HEK293 (cell line): ENCODE data around the gene HIC1.

ENCODE experiments used
- KLF10 ChIP-seq: fragments of 450-650 bp; IDR thresholded peaks from 2 replicates; pipeline ENCODE4 v1.5.1; 2018; ENCODE audit warnings: missing biosample characterization, mild to moderate bottlenecking, missing genetic modification characterization
- KLF9 ChIP-seq: fragments of 450-650 bp; formaldehyde crosslinking; IDR thresholded peaks from 2 replicates; pipeline ENCODE4 v1.5.1; 2016; ENCODE audit warnings: missing biosample characterization, missing genetic modification characterization, low read depth
- REST ChIP-seq: fragments of 450-650 bp; formaldehyde crosslinking; IDR thresholded peaks from 2 replicates; pipeline ENCODE4 v1.5.1; 2016; ENCODE audit warnings: missing biosample characterization, missing genetic modification characterization
- YY1 ChIP-seq: fragments of 450-650 bp; formaldehyde crosslinking; IDR thresholded peaks from 2 replicates; pipeline ENCODE4 v1.5.1; 2018; ENCODE audit warnings: missing biosample characterization, missing genetic modification characterization
- ZNF148 ChIP-seq: fragments of 450-650 bp; formaldehyde crosslinking; IDR thresholded peaks from 2 replicates; pipeline ENCODE4 v1.5.0; 2017; ENCODE audit warnings: missing biosample characterization, missing genetic modification characterization, borderline replicate concordance
- ZNF23 ChIP-seq: fragments of 450-650 bp; formaldehyde crosslinking; IDR thresholded peaks from 2 replicates; pipeline ENCODE4 v1.5.1; 2016; ENCODE audit warnings: missing biosample characterization, missing genetic modification characterization, borderline replicate concordance
- ZNF335 ChIP-seq: fragments of 450-650 bp; formaldehyde crosslinking; conservative IDR thresholded peaks from 2 replicates; pipeline ENCODE4 v1.5.1; 2016; ENCODE audit warnings: missing biosample characterization, missing genetic modification characterization
- ZNF350 ChIP-seq: fragments of 450-650 bp; formaldehyde crosslinking; IDR thresholded peaks from 2 replicates; pipeline ENCODE4 v1.5.0; 2017; ENCODE audit warnings: missing biosample characterization, mild to moderate bottlenecking, missing genetic modification characterization
- ZNF513 ChIP-seq: fragments of 450-650 bp; IDR thresholded peaks from 2 replicates; pipeline ENCODE4 v1.5.1; 2018; ENCODE audit warnings: missing biosample characterization, missing genetic modification characterization
- ZNF514 ChIP-seq: fragments of 450-650 bp; formaldehyde crosslinking; IDR thresholded peaks from 2 replicates; pipeline ENCODE4 v1.5.1; 2016; ENCODE audit warnings: missing biosample characterization, missing genetic modification characterization
- ZNF521 ChIP-seq: fragments of 450-650 bp; formaldehyde crosslinking; IDR thresholded peaks from 2 replicates; pipeline ENCODE4 v1.5.1; 2017; ENCODE audit warnings: missing biosample characterization, mild to moderate bottlenecking, missing genetic modification characterization
- TF ChIP-seq, protein P1 (sequence below): fragments of 450-650 bp; formaldehyde crosslinking; IDR thresholded peaks from 2 replicates; pipeline ENCODE4 v1.5.1; 2016; ENCODE audit warnings: missing biosample characterization, missing genetic modification characterization
- TF ChIP-seq, protein P2 (sequence below): fragments of 450-650 bp; formaldehyde crosslinking; IDR thresholded peaks from 2 replicates; pipeline ENCODE4 v1.5.1; 2017; ENCODE audit warnings: missing biosample characterization, missing genetic modification characterization
- TF ChIP-seq, protein P3 (sequence below): fragments of 450-650 bp; formaldehyde crosslinking; IDR thresholded peaks from 2 replicates; pipeline ENCODE4 v1.5.1; 2016; ENCODE audit warnings: missing biosample characterization, missing genetic modification characterization

DNA sequence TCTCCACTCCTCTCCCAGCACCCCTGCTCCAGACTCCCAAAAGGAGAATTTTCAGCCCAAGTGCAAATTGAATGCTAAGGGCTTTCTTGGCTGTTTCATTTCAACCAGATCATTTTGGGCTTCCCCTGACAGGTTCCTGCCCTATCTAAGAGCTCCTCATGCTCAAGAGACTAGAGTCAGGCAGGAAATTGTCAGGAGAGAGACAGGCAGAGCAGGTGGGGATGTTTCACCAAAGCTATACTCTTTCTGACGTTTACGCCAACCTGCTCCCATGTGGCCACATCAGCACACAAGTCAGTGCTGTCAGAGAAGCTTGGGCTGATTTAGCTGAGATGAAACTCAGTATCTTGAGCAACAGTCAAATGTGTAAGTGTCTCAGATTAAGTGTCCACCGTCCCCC is 31.4 kb downstream of the HIC1 start:
- TF ChIP-seq YY1 (tag by site-specific recombination) (no peak), ZNF350 (tag by site-specific recombination) (no peak), REST (tag by site-specific recombination) (no peak), ZNF514 (tag by site-specific recombination) (no peak), ZNF513 (no peak), ZNF148 (tag by site-specific recombination) (no peak), ZNF335 (tag by site-specific recombination) (no peak), KLF10 (no peak), ZNF521 (no peak), KLF9 (no peak), ZNF23 (tag by site-specific recombination) (no peak)
- TF ChIP-seq, protein P1, sequence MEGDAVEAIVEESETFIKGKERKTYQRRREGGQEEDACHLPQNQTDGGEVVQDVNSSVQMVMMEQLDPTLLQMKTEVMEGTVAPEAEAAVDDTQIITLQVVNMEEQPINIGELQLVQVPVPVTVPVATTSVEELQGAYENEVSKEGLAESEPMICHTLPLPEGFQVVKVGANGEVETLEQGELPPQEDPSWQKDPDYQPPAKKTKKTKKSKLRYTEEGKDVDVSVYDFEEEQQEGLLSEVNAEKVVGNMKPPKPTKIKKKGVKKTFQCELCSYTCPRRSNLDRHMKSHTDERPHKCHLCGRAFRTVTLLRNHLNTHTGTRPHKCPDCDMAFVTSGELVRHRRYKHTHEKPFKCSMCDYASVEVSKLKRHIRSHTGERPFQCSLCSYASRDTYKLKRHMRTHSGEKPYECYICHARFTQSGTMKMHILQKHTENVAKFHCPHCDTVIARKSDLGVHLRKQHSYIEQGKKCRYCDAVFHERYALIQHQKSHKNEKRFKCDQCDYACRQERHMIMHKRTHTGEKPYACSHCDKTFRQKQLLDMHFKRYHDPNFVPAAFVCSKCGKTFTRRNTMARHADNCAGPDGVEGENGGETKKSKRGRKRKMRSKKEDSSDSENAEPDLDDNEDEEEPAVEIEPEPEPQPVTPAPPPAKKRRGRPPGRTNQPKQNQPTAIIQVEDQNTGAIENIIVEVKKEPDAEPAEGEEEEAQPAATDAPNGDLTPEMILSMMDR: no peak
- TF ChIP-seq, protein P2, sequence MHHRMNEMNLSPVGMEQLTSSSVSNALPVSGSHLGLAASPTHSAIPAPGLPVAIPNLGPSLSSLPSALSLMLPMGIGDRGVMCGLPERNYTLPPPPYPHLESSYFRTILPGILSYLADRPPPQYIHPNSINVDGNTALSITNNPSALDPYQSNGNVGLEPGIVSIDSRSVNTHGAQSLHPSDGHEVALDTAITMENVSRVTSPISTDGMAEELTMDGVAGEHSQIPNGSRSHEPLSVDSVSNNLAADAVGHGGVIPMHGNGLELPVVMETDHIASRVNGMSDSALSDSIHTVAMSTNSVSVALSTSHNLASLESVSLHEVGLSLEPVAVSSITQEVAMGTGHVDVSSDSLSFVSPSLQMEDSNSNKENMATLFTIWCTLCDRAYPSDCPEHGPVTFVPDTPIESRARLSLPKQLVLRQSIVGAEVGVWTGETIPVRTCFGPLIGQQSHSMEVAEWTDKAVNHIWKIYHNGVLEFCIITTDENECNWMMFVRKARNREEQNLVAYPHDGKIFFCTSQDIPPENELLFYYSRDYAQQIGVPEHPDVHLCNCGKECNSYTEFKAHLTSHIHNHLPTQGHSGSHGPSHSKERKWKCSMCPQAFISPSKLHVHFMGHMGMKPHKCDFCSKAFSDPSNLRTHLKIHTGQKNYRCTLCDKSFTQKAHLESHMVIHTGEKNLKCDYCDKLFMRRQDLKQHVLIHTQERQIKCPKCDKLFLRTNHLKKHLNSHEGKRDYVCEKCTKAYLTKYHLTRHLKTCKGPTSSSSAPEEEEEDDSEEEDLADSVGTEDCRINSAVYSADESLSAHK (tag by site-specific recombination): no peak
- TF ChIP-seq, protein P3, sequence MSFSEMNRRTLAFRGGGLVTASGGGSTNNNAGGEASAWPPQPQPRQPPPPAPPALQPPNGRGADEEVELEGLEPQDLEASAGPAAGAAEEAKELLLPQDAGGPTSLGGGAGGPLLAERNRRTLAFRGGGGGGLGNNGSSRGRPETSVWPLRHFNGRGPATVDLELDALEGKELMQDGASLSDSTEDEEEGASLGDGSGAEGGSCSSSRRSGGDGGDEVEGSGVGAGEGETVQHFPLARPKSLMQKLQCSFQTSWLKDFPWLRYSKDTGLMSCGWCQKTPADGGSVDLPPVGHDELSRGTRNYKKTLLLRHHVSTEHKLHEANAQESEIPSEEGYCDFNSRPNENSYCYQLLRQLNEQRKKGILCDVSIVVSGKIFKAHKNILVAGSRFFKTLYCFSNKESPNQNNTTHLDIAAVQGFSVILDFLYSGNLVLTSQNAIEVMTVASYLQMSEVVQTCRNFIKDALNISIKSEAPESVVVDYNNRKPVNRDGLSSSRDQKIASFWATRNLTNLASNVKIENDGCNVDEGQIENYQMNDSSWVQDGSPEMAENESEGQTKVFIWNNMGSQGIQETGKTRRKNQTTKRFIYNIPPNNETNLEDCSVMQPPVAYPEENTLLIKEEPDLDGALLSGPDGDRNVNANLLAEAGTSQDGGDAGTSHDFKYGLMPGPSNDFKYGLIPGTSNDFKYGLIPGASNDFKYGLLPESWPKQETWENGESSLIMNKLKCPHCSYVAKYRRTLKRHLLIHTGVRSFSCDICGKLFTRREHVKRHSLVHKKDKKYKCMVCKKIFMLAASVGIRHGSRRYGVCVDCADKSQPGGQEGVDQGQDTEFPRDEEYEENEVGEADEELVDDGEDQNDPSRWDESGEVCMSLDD: no peak
